Fibroblast of villous mesenchyme (primary cell): Measurements from ENCODE around the gene REEP6. TPM values are rescaled to one million over a fixed set of nuclear protein-coding genes. Genes with fewer than 3 reads are reported as not detected.

Source experiments
- DNase-seq: peaks from one replicate; pipeline ENCODE4 v3.0.0-alpha.2; 2010; ENCODE audit warnings: low read depth
- H3K4me3 ChIP-seq: 2 replicates; pipeline ENCODE4 v1.5.1; 2011; ENCODE audit warnings: low read depth, mild to moderate bottlenecking, low read length
- CTCF ChIP-seq: IDR thresholded peaks from 2 replicates; pipeline ENCODE4 v1.5.1; 2012; ENCODE audit warnings: low read depth, mild to moderate bottlenecking, low read length; ENCODE audit not compliant: insufficient read depth
- total RNA-seq: library from RNA; depleted of rRNA; stranded (reverse); fragments of >200 nt; gene quantifications from 2 replicates; pipeline ENCODE4 v1.2.3, GENCODE V29; 2012

Gene REEP6
- total RNA-seq, 1 donor = 0.43 TPM

DNA sequence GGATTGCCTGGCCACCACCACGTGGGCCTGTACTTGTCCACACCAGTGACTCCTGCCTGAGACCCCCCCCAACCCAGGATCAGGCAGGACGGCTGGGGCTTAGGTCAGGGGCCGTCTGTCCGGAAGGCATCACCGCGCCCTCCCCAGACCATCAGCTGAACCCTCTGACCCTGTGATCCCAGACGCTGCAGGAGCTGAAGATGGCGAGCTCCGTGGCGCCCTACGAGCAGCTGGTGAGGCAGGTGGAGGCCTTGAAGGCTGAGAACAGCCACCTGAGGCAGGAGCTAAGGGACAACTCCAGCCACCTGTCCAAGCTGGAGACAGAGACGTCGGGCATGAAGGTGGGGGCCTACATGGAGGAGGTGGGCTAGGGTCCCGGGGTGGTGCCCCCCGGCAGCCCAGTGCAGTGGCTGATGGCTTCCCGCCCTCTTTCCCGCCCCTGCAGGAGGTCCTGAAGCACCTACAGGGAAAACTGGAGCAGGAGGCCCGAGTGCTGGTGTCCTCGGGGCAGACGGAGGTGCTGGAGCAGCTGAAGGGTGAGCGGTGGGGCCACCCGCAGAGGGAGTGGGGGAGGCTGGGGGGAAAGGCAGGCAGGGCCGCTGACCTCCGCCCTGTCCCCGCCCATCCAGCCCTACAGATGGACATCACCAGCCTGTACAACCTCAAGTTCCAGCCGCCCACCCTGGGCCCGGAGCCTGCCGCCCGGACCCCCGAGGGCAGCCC lies 38.0 kb upstream of the REEP6 start:
- no peak for DNase-seq
- no peak overlapping the region for H3K4me3 ChIP-seq
- TF ChIP-seq CTCF = no peak

GRCh38 chr19:1453525-1454364 lies 37.2 kb upstream of the REEP6 start:
- H3K4me3 ChIP-seq = no peak overlapping the region
- no peak for DNase-seq
- TF ChIP-seq CTCF = no peak

- no peak overlapping the region for H3K4me3 ChIP-seq
- TF ChIP-seq CTCF = no peak
- DNase-seq = no peak
These were observed 36.0 kb upstream of the REEP6 start for GRCh38 chr19:1455002-1455335.

GRCh38 chr19:1455336-1456120 lies 35.5 kb upstream of the REEP6 start:
- DNase-seq = peak; percentile 49
- TF ChIP-seq CTCF = no peak
- H3K4me3 ChIP-seq = no peak overlapping the region

DNA sequence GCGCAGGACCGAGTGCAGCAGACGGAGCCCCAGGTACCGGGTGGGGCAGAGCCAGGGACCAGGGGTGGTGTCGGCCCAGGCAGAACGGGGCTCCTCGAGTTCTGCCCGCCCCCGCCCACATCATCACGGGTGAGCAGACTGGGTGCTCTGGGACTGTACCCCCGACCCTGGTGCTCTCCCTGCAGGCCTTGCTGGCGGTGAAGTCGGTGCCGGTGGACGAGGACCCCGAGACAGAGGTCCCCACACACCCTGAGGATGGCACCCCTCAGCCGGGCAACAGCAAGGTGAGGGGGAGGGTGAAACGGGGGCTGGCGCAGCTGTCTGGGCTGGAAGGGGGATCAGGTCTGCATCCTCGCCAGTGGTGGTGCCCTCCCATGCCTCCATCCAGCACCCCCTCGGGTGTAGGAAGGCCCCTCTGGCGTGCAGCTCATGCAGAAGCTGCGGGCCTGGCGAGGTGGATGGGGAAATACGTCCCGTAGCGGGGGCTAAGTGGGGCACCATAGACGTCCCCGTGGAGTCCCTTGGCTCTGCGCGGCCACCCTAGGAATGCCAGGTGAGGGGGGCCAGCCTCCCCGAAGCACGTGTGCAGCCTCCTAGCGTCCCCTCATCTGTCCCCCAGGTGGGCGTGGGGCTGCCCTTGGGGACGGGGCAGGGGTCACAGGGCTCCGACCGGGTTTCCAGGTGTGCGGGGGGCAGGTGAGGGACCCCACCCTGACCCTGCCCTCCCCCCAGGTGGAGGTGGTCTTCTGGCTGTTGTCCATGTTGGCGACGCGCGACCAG lies 34.7 kb upstream of the REEP6 start:
- no peak for DNase-seq
- H3K4me3 ChIP-seq = no peak overlapping the region
- no peak for TF ChIP-seq CTCF

- no peak overlapping the region for H3K4me3 ChIP-seq
- DNase-seq = no peak
- no peak for TF ChIP-seq CTCF
These were observed 33.8 kb upstream of the REEP6 start for GRCh38 chr19:1457031-1457739.
